Measurements from ENCODE around the gene METRNL.
"Not testable (repeated sequence)": the region's sequence is repeated elsewhere in the genome, so short reads cannot be mapped to it uniquely, and the experiment has no call there.

Gene METRNL, protein sequence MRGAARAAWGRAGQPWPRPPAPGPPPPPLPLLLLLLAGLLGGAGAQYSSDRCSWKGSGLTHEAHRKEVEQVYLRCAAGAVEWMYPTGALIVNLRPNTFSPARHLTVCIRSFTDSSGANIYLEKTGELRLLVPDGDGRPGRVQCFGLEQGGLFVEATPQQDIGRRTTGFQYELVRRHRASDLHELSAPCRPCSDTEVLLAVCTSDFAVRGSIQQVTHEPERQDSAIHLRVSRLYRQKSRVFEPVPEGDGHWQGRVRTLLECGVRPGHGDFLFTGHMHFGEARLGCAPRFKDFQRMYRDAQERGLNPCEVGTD
- 32.3 to 73.5 reads per million in 2 donors for total RNA-seq

- peak; percentile 53 for DNase-seq
These were observed at the start of gene METRNL for GRCh38 chr17:83079352-83079747. Gene METRNL, plus strand, starts transcription at chr17:83079609. Its CDS starts 207 bp downstream, at chr17:83079816.

GRCh38 chr17:83030432-83030831 lies 49.0 kb upstream of the METRNL start:
- no peak for DNase-seq

- DNase-seq = no peak
These were observed 48.0 kb upstream of the METRNL start for GRCh38 chr17:83031321-83031945.

DNA sequence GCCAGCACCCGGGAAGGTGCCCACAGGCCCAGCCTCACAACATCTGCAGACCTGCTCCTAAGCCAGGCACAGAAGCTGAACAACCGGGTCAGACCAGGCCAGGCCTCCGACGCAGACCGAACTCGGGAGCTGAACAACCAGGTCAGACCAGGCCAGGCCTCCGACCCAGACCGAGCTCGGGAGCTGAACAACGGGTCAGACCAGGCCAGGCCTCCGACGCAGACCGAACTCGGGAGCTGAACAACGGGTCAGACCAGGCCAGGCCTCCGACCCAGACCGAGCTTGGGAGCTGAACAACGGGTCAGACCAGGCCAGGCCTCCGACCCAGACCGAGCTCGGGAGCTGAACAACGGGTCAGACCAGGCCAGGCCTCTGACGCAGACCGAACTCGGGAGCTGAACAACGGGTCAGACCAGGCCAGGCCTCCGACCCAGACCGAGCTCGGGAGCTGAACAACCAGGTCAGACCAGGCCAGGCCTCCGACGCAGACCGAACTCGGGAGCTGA lies 47.4 kb upstream of the METRNL start:
- DNase-seq = not testable (repeated sequence)

DNA sequence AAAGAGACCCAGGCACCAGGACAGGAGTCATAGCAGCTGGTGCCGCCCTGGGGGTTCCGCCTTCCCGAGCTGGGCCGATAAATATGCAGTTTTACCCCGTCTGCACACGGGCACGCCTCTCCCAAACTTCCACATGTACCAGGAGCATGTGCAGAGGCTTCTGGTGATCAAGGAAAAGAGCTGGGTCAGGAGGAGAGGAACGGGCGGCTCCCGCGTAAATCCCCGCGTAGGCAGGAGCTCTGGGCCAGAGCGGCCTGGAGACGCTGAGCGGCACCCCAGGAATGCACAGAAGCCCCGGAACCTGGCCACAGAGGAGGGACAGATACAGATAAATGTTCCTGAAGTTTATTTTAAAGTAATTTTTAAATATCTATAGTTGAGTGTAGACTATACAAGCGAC lies 46.6 kb upstream of the METRNL start:
- no peak for DNase-seq

- no peak for DNase-seq
These were observed 44.9 kb upstream of the METRNL start for GRCh38 chr17:83034525-83034924.

DNA sequence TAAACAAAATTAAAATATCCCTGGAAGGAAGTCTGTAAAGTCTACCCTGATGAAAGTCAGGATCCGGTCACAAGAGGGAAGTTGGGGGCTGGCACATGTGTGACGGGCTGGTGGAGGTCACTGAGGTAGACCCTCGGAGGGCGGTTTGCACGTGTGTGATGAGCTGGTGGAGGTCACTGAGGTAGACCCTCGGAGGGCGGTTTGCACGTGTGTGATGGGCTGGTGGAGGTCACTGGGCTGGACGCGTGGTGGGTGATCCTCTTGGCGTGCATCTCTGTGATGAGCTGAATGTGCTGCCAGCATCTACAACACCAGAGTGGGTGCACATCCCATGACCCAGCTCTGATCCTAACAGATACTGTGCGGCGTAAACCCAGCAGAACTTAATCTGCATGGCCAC lies 43.7 kb upstream of the METRNL start:
- DNase-seq = no peak

- DNase-seq = no peak
These were observed 43.2 kb upstream of the METRNL start for GRCh38 chr17:83036193-83036592.

- DNase-seq = no peak
These were observed 42.7 kb upstream of the METRNL start for GRCh38 chr17:83036666-83037065.

GRCh38 chr17:83037084-83037873 lies 42.1 kb upstream of the METRNL start:
- DNase-seq = no peak

DNA sequence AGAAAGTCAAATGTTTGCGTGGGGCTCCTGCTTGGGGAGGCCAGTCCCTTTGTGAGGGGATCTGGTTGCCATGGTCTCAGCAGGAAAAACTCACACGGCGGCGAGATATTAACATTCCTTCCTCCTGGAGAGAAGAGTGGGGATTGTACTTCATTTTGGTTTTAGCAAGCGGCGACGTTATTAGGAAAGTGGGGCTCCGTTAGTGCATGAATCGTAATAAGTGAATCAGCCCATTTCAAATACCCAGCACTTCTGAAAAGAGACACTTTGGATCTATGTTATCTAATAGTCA lies 41.6 kb upstream of the METRNL start:
- DNase-seq = no peak

DNA sequence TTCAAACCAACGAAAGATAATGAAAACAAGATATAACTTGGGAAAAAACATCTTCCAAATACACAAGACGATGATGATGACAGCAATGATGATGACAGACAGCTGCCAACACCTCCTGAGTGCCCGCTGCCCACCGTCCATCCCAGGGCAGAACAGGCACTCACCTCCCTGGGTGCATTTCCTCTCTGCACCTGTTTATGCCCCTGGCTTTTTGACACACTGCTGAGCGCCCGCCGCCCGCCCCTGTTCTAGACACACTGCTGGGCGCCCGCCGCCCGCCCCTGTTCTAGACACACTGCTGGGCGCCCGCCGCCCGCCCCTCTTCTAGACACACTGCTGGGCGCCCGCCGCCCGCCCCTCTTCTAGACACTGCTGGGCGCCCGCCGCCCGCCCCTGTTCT lies 40.4 kb upstream of the METRNL start:
- DNase-seq = not testable (repeated sequence)

DNA sequence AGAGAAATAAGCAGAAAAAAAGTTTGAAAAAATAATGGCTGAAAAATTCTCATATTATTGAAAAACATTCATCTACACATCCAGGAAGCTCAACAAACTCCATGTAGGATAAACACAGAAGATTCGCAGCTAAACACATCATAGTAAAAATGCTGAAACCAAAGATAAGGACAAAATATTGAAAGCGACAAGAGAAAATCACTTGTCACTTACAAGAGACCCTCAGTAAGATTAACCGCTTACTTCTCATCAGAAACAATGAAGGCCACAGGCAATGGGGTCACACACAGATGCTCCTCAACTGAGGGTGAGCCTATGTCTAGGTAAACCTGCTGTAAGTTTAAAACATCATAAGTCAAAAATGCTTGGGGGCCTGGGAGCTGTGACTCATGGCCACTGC lies 38.1 kb upstream of the METRNL start:
- DNase-seq = no peak

DNA sequence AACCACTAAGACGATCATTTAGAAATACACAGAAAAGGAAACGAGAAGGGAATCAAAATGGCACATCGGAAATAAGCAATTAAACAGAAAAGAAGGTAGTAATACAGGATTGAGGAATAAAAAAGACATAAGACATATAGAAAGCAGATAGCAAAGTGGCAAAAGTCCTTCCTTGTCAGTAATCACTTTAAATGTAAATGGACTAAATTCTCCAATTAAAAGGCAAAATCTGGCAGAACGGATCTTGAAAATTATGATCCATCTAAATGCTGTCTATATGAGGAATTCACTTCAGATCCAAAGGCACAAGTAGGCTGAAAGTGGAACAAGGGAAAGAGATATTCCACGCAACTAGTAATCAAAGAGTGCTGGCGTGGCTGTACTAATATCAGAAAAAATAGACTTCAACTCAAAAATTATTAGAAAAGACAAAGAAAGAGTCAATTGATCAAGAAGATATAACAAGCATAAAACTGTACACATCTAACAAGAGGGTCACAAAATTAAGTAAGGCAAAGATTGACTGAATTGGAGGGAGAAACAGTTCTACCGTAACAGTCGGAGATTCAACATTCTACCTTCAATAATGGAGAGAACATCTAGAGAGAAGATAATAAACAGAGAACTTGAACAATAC lies 36.8 kb upstream of the METRNL start:
- no peak for DNase-seq

GRCh38 chr17:83044479-83044878 lies 34.9 kb upstream of the METRNL start:
- not testable (repeated sequence) for DNase-seq

DNA sequence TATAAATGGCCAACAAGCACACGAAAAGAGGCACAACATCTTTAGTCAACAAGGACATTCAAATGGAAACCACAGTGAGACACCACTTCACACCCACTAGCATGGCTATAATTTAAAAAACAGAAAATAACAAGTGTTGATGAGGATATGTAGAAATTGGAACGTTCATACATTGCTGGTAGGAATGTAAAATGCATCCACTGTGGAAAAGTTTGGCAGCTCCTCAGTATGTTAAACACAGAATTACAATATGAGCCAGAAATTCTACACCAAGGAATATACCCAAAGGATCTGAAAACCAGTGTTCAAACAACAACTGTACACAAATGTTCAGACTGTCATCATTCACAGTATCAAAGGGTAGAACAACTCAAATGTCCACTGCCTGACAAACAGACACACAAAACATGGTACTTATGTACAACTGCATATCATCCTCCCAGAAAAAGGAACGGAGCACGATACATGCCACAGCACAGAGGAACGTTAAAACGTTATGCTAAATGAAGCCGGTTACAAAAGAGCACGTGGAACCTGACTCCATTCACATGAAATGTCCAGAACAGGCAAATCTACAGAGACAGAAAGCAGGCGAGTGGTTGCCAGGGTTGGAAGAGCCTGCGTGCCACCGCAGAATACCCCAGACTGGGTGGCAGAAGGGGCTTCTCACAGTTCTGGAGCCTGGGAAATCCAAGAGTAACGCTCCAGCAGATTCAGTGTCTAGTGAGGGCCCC lies 32.8 kb upstream of the METRNL start:
- no peak for DNase-seq

- no peak for DNase-seq
These were observed 32.3 kb upstream of the METRNL start for GRCh38 chr17:83047182-83047478.

DNA sequence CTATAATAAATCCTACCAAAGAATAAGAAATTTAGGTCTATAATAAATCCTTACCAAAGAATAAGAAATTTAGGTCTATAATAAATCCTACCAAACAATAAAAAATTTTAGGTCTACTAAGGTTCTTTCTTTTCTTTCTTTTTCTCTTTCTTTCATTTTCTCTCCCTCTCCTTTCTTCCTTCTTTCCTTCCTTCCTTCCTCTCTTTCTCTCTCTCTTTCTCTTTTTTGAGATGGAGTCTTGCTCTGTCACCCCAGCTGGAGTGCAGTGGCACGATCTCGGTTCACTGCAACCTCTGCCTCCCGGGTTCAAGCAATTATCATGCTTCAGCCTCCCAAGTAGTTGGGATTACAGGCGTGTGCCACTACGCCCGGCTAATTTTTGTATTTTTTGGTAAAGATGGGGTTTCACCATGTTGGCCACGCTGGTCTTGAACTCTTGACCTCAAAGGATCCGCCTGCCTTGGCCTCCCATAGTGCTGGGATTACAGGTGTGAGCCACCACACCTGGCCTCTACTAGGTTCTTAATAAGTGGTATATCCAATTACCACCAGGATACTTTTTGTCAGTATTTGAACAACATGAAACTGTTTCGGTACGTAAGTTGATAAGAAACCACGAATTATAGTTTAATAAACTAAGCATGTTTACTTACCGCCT lies 31.5 kb upstream of the METRNL start:
- DNase-seq = not testable (repeated sequence)

- no peak for DNase-seq
These were observed 28.6 kb upstream of the METRNL start for GRCh38 chr17:83050651-83051395.

DNA sequence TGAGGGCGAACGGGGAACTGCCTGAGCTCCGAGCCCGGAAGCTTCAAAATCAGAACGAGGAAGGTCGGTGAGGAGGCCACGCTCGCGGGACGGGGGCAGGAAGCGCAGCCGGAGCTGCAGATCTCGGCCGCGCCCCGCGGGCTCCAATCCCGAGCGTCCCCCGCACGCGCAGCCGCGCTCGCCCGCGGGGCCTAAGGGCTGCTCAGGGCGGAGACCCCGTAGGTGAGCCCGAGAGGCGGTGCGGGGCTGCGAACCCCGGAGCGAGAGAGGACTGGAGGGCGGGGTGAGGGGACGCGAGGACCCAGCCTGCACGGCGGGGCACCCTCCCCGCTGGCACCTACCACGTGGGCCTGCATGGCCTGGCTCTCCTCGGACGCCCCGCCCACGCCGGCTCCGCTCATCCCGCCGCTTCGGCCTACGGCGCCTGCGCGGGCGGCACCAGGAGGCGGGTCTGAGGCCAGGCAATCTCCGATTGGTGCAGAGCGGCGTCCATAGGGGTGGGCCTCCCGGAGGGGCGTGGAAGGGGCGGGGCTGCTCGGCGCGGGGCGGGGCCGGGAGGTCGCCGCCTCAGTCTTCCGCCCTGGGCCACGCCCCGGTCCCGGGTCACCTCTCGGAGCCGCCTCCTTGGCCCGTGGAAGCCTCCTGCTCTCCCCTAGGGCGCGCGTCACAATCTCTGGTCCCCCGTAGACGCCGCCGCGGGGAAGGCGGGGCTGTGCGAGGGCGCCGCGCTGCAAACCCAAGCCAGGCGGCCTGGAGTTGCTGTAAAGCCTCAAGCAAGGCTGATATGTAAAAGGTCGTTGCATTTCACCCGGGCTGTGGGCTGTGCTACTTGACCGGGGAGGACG lies 27.8 kb upstream of the METRNL start:
- peak; percentile 99 for DNase-seq

GRCh38 chr17:83052241-83052564 lies 27.2 kb upstream of the METRNL start:
- DNase-seq = no peak
